ENCODE results near the gene KRTAP9-4. TPM values are rescaled to one million over a fixed set of nuclear protein-coding genes. Genes with fewer than 3 reads are reported as not detected.
"Not testable (repeated sequence)": the region's sequence is repeated elsewhere in the genome, so short reads cannot be mapped to it uniquely, and the experiment has no call there.

Gene KRTAP9-4
- total and polyA plus RNA-seq, 2 experiments from 2014 or later, result not detected

DNA sequence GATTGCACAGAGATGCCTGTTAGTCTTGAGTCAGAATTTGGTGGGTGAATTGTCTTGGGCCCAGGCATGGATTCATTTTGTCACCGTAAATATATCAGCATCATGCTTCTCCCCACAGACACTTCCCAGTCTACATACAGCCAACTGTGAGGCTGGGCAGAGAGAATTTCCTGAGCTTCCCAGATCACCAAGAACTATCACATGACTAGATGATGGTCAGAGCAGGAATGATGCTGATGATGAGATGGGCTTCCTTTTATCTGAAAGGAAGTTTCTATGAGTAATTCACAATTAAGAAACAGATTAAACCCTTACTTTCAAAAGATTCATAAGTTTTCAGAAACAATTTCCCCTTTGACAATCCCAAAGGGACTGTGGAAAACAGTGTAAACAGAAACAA lies 5.4 kb downstream of the KRTAP9-4 start:
- DNase-seq (ENCODE audit: low read depth in 1 of 2, low spot score in 1 of 2), result no peak
- H3K4me3 ChIP-seq, result no peak overlapping the region
- no peaks in the 10 kb centered on the region for H3K9me3 ChIP-seq (ENCODE audit: low read depth)
- H3K36me3 ChIP-seq, result no peaks in the 10 kb centered on the region
- no peak overlapping the region for H3K27ac ChIP-seq
- TF ChIP-seq, protein P1, sequence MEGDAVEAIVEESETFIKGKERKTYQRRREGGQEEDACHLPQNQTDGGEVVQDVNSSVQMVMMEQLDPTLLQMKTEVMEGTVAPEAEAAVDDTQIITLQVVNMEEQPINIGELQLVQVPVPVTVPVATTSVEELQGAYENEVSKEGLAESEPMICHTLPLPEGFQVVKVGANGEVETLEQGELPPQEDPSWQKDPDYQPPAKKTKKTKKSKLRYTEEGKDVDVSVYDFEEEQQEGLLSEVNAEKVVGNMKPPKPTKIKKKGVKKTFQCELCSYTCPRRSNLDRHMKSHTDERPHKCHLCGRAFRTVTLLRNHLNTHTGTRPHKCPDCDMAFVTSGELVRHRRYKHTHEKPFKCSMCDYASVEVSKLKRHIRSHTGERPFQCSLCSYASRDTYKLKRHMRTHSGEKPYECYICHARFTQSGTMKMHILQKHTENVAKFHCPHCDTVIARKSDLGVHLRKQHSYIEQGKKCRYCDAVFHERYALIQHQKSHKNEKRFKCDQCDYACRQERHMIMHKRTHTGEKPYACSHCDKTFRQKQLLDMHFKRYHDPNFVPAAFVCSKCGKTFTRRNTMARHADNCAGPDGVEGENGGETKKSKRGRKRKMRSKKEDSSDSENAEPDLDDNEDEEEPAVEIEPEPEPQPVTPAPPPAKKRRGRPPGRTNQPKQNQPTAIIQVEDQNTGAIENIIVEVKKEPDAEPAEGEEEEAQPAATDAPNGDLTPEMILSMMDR (IDR thresholded peaks at IDR 0.05; ENCODE audit: low read depth, low read length), result no peak
- peaks cover 67% of the 10 kb centered on the region for H3K27me3 ChIP-seq
- no peaks in the 10 kb centered on the region for H3K4me1 ChIP-seq (ENCODE audit: low read depth)

DNA sequence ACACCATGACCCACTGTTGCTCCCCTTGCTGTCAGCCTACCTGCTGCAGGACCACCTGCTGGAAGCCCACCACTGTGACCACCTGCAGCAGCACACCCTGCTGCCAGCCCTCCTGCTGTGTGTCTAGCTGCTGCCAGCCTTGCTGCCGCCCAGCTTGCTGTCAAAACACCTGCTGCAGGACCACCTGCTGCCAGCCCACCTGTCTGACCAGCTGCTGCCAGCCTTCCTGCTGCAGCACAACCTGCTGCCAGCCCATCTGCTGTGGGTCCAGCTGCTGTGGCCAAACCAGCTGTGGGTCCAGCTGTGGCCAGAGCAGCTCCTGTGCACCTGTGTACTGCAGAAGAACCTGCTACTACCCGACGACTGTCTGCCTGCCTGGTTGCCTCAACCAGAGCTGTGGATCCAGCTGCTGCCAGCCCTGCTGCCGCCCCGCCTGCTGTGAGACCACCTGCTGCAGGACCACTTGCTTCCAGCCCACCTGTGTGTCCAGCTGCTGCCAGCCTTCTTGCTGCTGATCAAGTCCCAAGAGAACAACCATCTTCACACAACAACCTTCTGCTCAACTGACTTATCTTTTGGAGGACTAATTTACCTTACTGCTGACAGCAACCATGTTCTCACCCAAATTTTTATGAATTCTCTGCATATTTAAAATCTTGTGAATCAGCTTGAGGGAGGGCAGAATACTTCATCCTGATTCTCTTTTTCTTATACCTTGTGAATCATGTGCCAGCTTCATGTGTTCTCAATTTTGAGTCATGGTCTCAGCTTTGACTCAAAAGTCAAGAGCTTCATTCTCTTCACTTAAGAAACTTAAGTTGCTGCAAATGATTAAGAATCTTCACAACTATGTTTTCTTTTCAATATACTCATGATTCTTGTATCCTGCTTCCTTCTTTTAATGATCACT lies 6.1 kb downstream of the KRTAP9-4 start, which contains the start of gene KRTAP9-9:
Gene KRTAP9-9 (plus strand): TSS at position 4 of the 910 bp plus-strand sequence.
- not testable (repeated sequence) for H3K4me3 ChIP-seq; H3K4me1 ChIP-seq (ENCODE audit: low read depth); H3K27ac ChIP-seq; H3K9me3 ChIP-seq (ENCODE audit: low read depth); H3K36me3 ChIP-seq; DNase-seq (ENCODE audit: low read depth in 1 of 2, low spot score in 1 of 2)
- peaks cover 64% of the 10 kb centered on the region for H3K27me3 ChIP-seq

DNA sequence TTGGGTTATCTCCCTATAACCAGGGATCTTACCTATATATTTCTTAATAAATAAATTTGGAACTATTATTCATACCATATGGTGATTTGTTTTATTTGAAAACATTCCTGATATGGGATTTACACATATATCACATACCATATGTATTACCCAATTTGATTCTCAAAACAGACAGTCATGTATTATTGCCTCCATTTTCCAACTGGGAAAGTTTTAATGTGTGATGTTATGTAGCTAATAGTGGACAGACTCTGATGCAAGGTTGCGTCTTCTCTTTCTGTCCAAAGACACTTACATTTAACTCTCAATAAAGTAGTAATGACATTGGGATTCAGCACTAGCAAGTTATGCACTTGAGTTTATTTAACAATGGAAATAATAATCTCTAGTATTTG lies 6.8 kb downstream of the KRTAP9-4 start:
- peaks cover 59% of the 10 kb centered on the region for H3K27me3 ChIP-seq

DNA sequence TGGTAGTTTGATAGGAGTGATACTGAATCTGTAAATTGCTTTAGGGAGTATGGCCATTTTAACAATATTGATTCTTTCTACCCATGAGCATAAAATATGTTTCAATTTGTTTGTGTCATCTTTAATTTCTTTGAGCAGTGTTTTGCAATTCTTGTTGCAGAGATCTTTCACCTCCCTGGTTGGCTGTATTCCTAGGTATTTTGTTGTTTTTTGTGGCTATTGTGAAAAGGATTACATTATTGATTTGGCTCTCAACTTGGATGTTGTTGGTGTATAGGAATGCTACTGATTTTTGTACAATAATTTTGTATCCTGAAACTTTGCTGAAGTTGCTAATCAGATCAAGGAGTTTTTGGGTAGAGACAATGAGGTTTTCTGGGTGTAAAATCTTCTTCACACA lies 8.9 kb downstream of the KRTAP9-4 start:
- Histone ChIP-seq H3K36me3 (no peaks in the 10 kb centered on the region), H3K4me1 (ENCODE audit: low read depth) (no peaks in the 10 kb centered on the region), H3K9me3 (ENCODE audit: low read depth) (no peaks in the 10 kb centered on the region), H3K27ac (no peak overlapping the region), H3K4me3 (no peak overlapping the region), H3K27me3 (peaks cover 47% of the 10 kb centered on the region)
- TF ChIP-seq, protein P1 (IDR thresholded peaks at IDR 0.05; ENCODE audit: low read depth, low read length), result no peak
- DNase-seq (ENCODE audit: low read depth in 1 of 2, low spot score in 1 of 2), result no peak

More for the DNA sequence above, 6.8 kb downstream of the KRTAP9-4 start:
- H3K4me1 ChIP-seq (ENCODE audit: low read depth), result no peaks in the 10 kb centered on the region
- no peak overlapping the region for H3K4me3 ChIP-seq
- H3K27ac ChIP-seq, result no peak overlapping the region
- TF ChIP-seq, protein P1 (IDR thresholded peaks at IDR 0.05; ENCODE audit: low read depth, low read length), result no peak
- H3K9me3 ChIP-seq (ENCODE audit: low read depth), result no peaks in the 10 kb centered on the region
- no peak for DNase-seq (ENCODE audit: low read depth in 1 of 2, low spot score in 1 of 2)
- no peaks in the 10 kb centered on the region for H3K36me3 ChIP-seq

DNA sequence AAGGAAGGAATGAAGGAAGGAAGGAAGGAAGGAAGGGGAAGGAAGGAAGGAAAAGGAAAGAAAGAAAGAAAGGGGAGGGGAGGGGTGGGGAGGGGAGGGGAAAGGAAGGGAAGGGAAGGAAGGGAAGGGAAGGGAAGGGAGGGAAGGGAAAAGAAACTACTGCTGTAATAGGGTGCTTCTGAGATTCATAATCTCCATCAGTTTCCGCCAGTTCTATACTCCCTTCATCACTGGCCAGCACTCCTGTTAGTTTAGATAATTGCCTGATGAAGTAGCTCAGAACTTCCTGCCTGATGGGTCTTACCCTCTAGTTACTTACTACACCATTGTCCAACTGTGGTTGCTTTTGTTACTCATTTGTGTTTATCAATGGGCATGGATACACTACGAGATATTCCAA lies 13.7 kb downstream of the KRTAP9-4 start:
- peaks cover 31% of the 10 kb centered on the region for H3K27me3 ChIP-seq
- no peak overlapping the region for H3K27ac ChIP-seq
- H3K36me3 ChIP-seq, result no peaks in the 10 kb centered on the region
- no peak overlapping the region for H3K4me3 ChIP-seq
- no peaks in the 10 kb centered on the region for H3K4me1 ChIP-seq (ENCODE audit: low read depth)
- no peaks in the 10 kb centered on the region for H3K9me3 ChIP-seq (ENCODE audit: low read depth)
- TF ChIP-seq, protein P1 (IDR thresholded peaks at IDR 0.05; ENCODE audit: low read depth, low read length), result no peak
- no peak for DNase-seq (ENCODE audit: low read depth in 1 of 2, low spot score in 1 of 2)

DNA sequence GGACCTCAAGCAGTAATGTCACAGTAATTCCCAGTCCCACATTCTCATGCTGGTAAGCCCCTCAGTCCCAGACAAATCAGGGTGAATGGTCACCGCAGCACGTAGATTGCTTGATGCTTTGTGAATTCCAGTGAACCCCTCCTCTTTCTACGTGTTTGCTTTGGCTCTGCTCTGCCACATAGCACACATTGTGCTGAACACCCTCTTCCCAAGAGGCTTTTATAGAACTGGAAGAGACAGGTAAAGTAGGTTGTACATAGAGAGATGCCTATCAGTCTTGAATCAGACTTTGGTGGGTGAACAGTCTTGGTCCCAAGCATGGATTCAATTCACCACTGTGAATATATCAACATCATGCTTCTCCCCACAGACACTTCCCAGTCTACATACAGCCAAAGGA lies 15.1 kb downstream of the KRTAP9-4 start:
- Histone ChIP-seq H3K36me3 (no peaks in the 10 kb centered on the region), H3K4me3 (no peak overlapping the region), H3K27ac (no peak overlapping the region), H3K9me3 (ENCODE audit: low read depth) (no peaks in the 10 kb centered on the region), H3K4me1 (ENCODE audit: low read depth) (no peaks in the 10 kb centered on the region), H3K27me3 (peaks cover 24% of the 10 kb centered on the region)
- TF ChIP-seq, protein P1 (IDR thresholded peaks at IDR 0.05; ENCODE audit: low read depth, low read length), result no peak
- no peak for DNase-seq (ENCODE audit: low read depth in 1 of 2, low spot score in 1 of 2)

Data from cardiac muscle cell (in vitro differentiated cells and primary cell).